Activated T-helper 17 cell treated with anti-CD3 and anti-CD28 coated beads, Interleukin-2, amount 50 U/mL, for 72 hours (primary cell): ENCODE data around the gene ASTN1. TPM values are rescaled to one million over a fixed set of nuclear protein-coding genes. Genes with fewer than 3 reads are reported as not detected.

Source experiments
- ATAC-seq: fragments of 150-1000 bp; cut with Tn5 transposase; replicated peaks from 2 replicates; pipeline ENCODE4 v1.10.0; 2021; ENCODE audit warnings: mild to moderate bottlenecking, moderate library complexity
- H3K27ac Mint-ChIP-seq: one replicate; pipeline ENCODE4 v1.8.0; 2022; ENCODE audit warnings: mixed read lengths
- H3K27me3 Mint-ChIP-seq: one replicate; pipeline ENCODE4 v1.8.0; 2022; ENCODE audit warnings: mixed read lengths
- H3K36me3 Mint-ChIP-seq: one replicate; pipeline ENCODE4 v1.8.0; 2022; ENCODE audit warnings: low read depth, mild to moderate bottlenecking, mixed read lengths
- H3K4me1 Mint-ChIP-seq: one replicate; pipeline ENCODE4 v1.8.0; 2022; ENCODE audit warnings: mixed read lengths
- H3K4me3 Mint-ChIP-seq: one replicate; pipeline ENCODE4 v1.8.0; 2022; ENCODE audit warnings: mild to moderate bottlenecking, mixed read lengths
- H3K9me3 Mint-ChIP-seq: one replicate; pipeline ENCODE4 v1.8.0; 2022; ENCODE audit warnings: mixed read lengths
- total RNA-seq, 2 donors: library from RNA; stranded (reverse); gene quantifications; one replicate each; pipeline ENCODE4 v1.2.3, GENCODE V29; 2022

The ASTN1 gene
- total RNA-seq, 2 donors from 2014 or later, result not detected

GRCh38 chr1:176939993-176940392 is 224.5 kb downstream of the ASTN1 start:
- Mint-ChIP-seq H3K4me3 (no peak overlapping the region), H3K9me3 (peaks cover 16% of the 10 kb centered on the region), H3K27me3 (no peaks in the 10 kb centered on the region), H3K27ac (no peak overlapping the region), H3K4me1 (no peaks in the 10 kb centered on the region), H3K36me3 (no peaks in the 10 kb centered on the region)
- ATAC-seq, result no peak

GRCh38 chr1:176938375-176938774 is 226.1 kb downstream of the ASTN1 start:
- Mint-ChIP-seq H3K36me3 (no peaks in the 10 kb centered on the region), H3K27ac (no peak overlapping the region), H3K27me3 (no peaks in the 10 kb centered on the region), H3K4me1 (no peaks in the 10 kb centered on the region), H3K4me3 (no peak overlapping the region), H3K9me3 (peaks cover 16% of the 10 kb centered on the region)
- no peak for ATAC-seq

GRCh38 chr1:176934370-176934769 is 230.1 kb downstream of the ASTN1 start:
- H3K9me3 Mint-ChIP-seq, result no peaks in the 10 kb centered on the region
- H3K4me1 Mint-ChIP-seq, result no peaks in the 10 kb centered on the region
- no peak overlapping the region for H3K4me3 Mint-ChIP-seq
- H3K27ac Mint-ChIP-seq, result no peak overlapping the region
- no peak for ATAC-seq
- no peaks in the 10 kb centered on the region for H3K36me3 Mint-ChIP-seq
- H3K27me3 Mint-ChIP-seq, result no peaks in the 10 kb centered on the region

GRCh38 chr1:176932114-176933104 is 232.1 kb downstream of the ASTN1 start:
- peaks cover 8% of the 10 kb centered on the region for H3K27me3 Mint-ChIP-seq
- H3K36me3 Mint-ChIP-seq, result no peaks in the 10 kb centered on the region
- no peaks in the 10 kb centered on the region for H3K4me1 Mint-ChIP-seq
- peaks cover 10% of the 10 kb centered on the region for H3K9me3 Mint-ChIP-seq
- H3K4me3 Mint-ChIP-seq, result no peak overlapping the region
- ATAC-seq, result no peak
- H3K27ac Mint-ChIP-seq, result no peak overlapping the region

GRCh38 chr1:176931526-176931925 is 233.0 kb downstream of the ASTN1 start:
- Mint-ChIP-seq H3K4me1 (no peaks in the 10 kb centered on the region), H3K27me3 (peaks cover 11% of the 10 kb centered on the region), H3K9me3 (peaks cover 13% of the 10 kb centered on the region), H3K4me3 (no peak overlapping the region), H3K36me3 (no peaks in the 10 kb centered on the region), H3K27ac (no peak overlapping the region)
- no peak for ATAC-seq

- no peak for ATAC-seq
- Mint-ChIP-seq H3K27ac (no peak overlapping the region), H3K27me3 (peaks cover 15% of the 10 kb centered on the region), H3K4me1 (no peaks in the 10 kb centered on the region), H3K4me3 (no peak overlapping the region), H3K36me3 (no peaks in the 10 kb centered on the region), H3K9me3 (peaks cover 13% of the 10 kb centered on the region)
These were observed 238.0 kb downstream of the ASTN1 start for GRCh38 chr1:176926330-176927086.

- Mint-ChIP-seq H3K4me1 (no peaks in the 10 kb centered on the region), H3K27ac (no peak overlapping the region), H3K36me3 (no peaks in the 10 kb centered on the region), H3K4me3 (no peak overlapping the region), H3K27me3 (peaks cover 16% of the 10 kb centered on the region), H3K9me3 (peaks cover 13% of the 10 kb centered on the region)
- no peak for ATAC-seq
These were observed 239.3 kb downstream of the ASTN1 start for GRCh38 chr1:176925223-176925622.

DNA sequence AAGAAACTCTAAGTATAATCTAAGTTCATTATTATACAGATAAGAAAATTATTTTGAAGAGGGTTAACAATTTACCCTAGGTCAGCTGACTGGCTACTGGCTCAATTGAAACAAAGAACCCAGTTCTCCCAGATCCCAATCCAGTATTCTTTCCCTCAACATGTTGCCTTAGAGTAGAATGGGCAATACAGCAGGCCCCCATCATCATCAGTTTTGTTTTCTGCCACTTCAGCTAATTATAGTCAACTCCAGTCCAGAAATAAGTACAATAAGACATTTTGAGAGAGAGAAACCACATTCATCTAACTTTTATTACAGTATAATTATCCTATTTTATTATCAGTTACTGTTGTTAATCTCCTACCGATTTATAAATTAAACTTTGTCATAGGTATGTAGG is 241.2 kb downstream of the ASTN1 start:
- peaks cover 18% of the 10 kb centered on the region for H3K27me3 Mint-ChIP-seq
- peaks cover 9% of the 10 kb centered on the region for H3K9me3 Mint-ChIP-seq
- no peaks in the 10 kb centered on the region for H3K4me1 Mint-ChIP-seq
- no peak overlapping the region for H3K27ac Mint-ChIP-seq
- no peaks in the 10 kb centered on the region for H3K36me3 Mint-ChIP-seq
- ATAC-seq, result no peak
- no peak overlapping the region for H3K4me3 Mint-ChIP-seq

DNA sequence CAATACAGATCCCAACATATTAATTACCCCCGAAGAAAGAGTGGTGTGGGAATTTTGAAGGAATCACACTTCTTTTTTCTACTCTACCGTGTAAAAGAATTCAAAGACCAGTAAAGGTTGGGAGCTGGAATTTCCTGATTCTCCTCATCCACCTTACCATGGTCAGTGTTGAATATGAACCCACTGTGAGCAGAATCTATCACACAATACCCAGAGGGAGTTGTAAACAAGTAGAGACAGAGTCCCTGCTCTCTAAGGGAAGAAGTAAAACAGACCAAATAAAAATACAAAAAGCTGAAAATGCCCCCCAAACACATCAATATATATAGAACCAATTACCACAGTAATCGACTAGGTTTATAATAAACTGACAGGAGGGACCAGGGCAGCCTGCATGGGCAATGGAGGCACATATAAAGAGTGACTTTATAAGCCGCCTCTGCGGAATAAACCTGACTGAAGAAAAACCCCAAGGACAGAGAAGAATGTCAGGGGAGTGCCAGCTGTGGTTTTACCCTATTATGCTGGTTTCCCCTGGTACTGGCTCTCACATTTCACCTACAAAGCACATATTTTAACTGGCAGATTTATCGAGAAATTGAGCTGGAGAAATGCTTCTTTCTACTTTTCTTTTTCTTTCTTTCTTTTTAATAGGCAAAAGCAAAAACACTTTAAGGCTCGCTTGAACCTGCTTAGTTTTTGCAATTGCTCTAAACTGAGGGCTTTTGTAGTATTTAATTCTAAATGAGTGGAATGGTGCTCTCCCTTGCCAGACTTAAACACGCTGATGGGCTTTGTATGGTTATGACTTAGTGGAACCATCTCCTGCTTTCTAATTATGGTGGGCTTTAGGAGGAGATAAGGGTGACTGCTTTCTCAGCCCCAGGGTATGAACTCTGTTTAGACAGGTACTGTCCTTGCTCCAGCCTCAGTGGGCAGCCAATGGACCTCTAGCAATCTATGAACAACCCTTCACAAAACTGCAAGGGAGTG is 244.8 kb downstream of the ASTN1 start:
- no peaks in the 10 kb centered on the region for H3K36me3 Mint-ChIP-seq
- peaks cover 15% of the 10 kb centered on the region for H3K27me3 Mint-ChIP-seq
- H3K27ac Mint-ChIP-seq, result no peak overlapping the region
- no peak for ATAC-seq
- no peaks in the 10 kb centered on the region for H3K4me1 Mint-ChIP-seq
- peaks cover 4% of the 10 kb centered on the region for H3K9me3 Mint-ChIP-seq
- H3K4me3 Mint-ChIP-seq, result no peak overlapping the region

- Mint-ChIP-seq H3K27ac (no peak overlapping the region), H3K4me1 (no peaks in the 10 kb centered on the region), H3K27me3 (peaks cover 6% of the 10 kb centered on the region), H3K4me3 (no peak overlapping the region), H3K9me3 (no peaks in the 10 kb centered on the region), H3K36me3 (no peaks in the 10 kb centered on the region)
- no peak for ATAC-seq
These were observed 258.9 kb downstream of the ASTN1 start for GRCh38 chr1:176905648-176906047.

- Mint-ChIP-seq H3K27me3 (peaks cover 6% of the 10 kb centered on the region), H3K36me3 (no peaks in the 10 kb centered on the region), H3K9me3 (no peaks in the 10 kb centered on the region), H3K4me3 (no peak overlapping the region), H3K27ac (no peak overlapping the region), H3K4me1 (no peaks in the 10 kb centered on the region)
- ATAC-seq, result no peak
These were observed 260.3 kb downstream of the ASTN1 start for GRCh38 chr1:176904057-176904751.

GRCh38 chr1:176903474-176903873 is 261.0 kb downstream of the ASTN1 start:
- Mint-ChIP-seq H3K9me3 (no peaks in the 10 kb centered on the region), H3K36me3 (no peaks in the 10 kb centered on the region), H3K27ac (no peak overlapping the region), H3K4me3 (no peak overlapping the region), H3K4me1 (no peaks in the 10 kb centered on the region), H3K27me3 (peaks cover 6% of the 10 kb centered on the region)
- ATAC-seq, result no peak

GRCh38 chr1:176899321-176899720 is 265.2 kb downstream of the ASTN1 start:
- Mint-ChIP-seq H3K4me3 (no peak overlapping the region), H3K4me1 (peaks cover 5% of the 10 kb centered on the region), H3K9me3 (no peaks in the 10 kb centered on the region), H3K27ac (no peak overlapping the region), H3K36me3 (no peaks in the 10 kb centered on the region), H3K27me3 (peaks cover 10% of the 10 kb centered on the region)
- no peak for ATAC-seq
